HepG2 (cell line): Measurements from ENCODE around the gene SBNO2. TPM values are rescaled to one million over a fixed set of nuclear protein-coding genes. Genes with fewer than 3 reads are reported as not detected.
A peak's percentile ranks its signal among the peaks of the same experiment; 100 is the strongest.

ENCODE experiments used
- AHR ChIP-seq: IDR thresholded peaks from 2 replicates; pipeline ENCODE4 v1.6.1; 2018; ENCODE audit warnings: missing genetic modification reagents, missing compliant biosample characterization
- ARNTL ChIP-seq: sonication (generic); formaldehyde crosslinking; IDR thresholded peaks from 2 replicates; pipeline ENCODE4 v1.4.0; 2020; ENCODE audit warnings: mild to moderate bottlenecking, missing genetic modification reagents
- ATF1 ChIP-seq: IDR thresholded peaks from 2 replicates; pipeline ENCODE4 v1.6.1; 2016; ENCODE audit warnings: mild to moderate bottlenecking, control low read depth
- ETV5 ChIP-seq: IDR thresholded peaks from 2 replicates; pipeline ENCODE4 v1.6.1; 2018; ENCODE audit warnings: missing biosample characterization, missing genetic modification reagents, inconsistent platforms, borderline replicate concordance
- GABPA ChIP-seq, 2 experiments: IDR thresholded peaks; 2 replicates each; pipeline ENCODE4 v1.6.1; 2011 to 2016; ENCODE audit warnings: low read depth in 2 of 2, low read length in 1 of 2, missing biosample characterization in 1 of 2, missing genetic modification characterization in 1 of 2
- GTF3A ChIP-seq: sonication (generic); formaldehyde crosslinking; conservative IDR thresholded peaks from 2 replicates; pipeline ENCODE4 v1.4.0; 2020; ENCODE audit warnings: mild to moderate bottlenecking, missing genetic modification reagents
- TAF15 ChIP-seq: fragments of 200-400 bp; formaldehyde crosslinking; IDR thresholded peaks from one replicate; pipeline ENCODE4 v1.6.1; 2018; ENCODE audit warnings: mild to moderate bottlenecking, low read depth, low read length; ENCODE audit not compliant: poor library complexity, severe bottlenecking
- ZFP41 ChIP-seq: sonication (generic); formaldehyde crosslinking; IDR thresholded peaks from 2 replicates; pipeline ENCODE4 v1.4.0; 2020; ENCODE audit warnings: mild to moderate bottlenecking, missing genetic modification reagents, borderline replicate concordance
- ZKSCAN5 ChIP-seq: sonication (generic); formaldehyde crosslinking; IDR thresholded peaks from 2 replicates; pipeline ENCODE4 v1.5.1; 2020; ENCODE audit warnings: mild to moderate bottlenecking, missing genetic modification reagents
- ZMAT3 ChIP-seq: sonication (generic); formaldehyde crosslinking; conservative IDR thresholded peaks from 2 replicates; pipeline ENCODE4 v1.7.0; 2021; ENCODE audit warnings: missing genetic modification reagents
- ZNF205 ChIP-seq: IDR thresholded peaks from 2 replicates; pipeline ENCODE4 v1.6.1; 2018; ENCODE audit warnings: missing biosample characterization, missing genetic modification reagents
- ZNF232 ChIP-seq: sonication (generic); formaldehyde crosslinking; IDR thresholded peaks from 2 replicates; pipeline ENCODE4 v1.4.0; 2020; ENCODE audit warnings: missing genetic modification reagents, borderline replicate concordance
- ZNF768 ChIP-seq: sonication (generic); formaldehyde crosslinking; IDR thresholded peaks from 2 replicates; pipeline ENCODE4 v1.4.0; 2020; ENCODE audit warnings: missing genetic modification reagents
- ZZZ3 ChIP-seq: sonication (generic); formaldehyde crosslinking; IDR thresholded peaks from 2 replicates; pipeline ENCODE4 v1.4.0; 2020; ENCODE audit warnings: missing genetic modification reagents, mild to moderate bottlenecking, borderline replicate concordance
- polyA plus RNA-seq, 8 experiments: library from polyadenylated mRNA; depleted of rRNA in 3 of 8; stranded (reverse) in 7 of 8; unstranded in 1 of 8; fragments of >200 nt; fragmentation: Illumina TruSeq in 4 of 8; extraction: Trizol in 4 of 8; gene quantifications; 2 replicates each; pipeline versions ENCODE4 v1.2.1 to v1.2.3, GENCODE V29; 2011 to 2016; ENCODE audit warnings: low read depth in 4 of 8, missing spikeins in 1 of 8, mixed read lengths in 1 of 8; ENCODE audit not compliant: insufficient read depth in 1 of 8
- total RNA-seq, 5 experiments: library from RNA; depleted of rRNA; stranded (reverse); fragments of >200 nt; fragmentation: Illumina TruSeq; extraction: Trizol; gene quantifications; 2 replicates each; pipeline ENCODE4 v1.2.3, GENCODE V29; 2016; ENCODE audit warnings: low read depth in 1 of 5
- TF ChIP-seq, protein P1 (sequence below): sonication (generic); formaldehyde crosslinking; IDR thresholded peaks from 2 replicates; pipeline ENCODE4 v1.5.1; 2020; ENCODE audit warnings: mild to moderate bottlenecking, missing genetic modification reagents, moderate library complexity
- TF ChIP-seq, protein P2 (sequence below): sonication (generic); formaldehyde crosslinking; IDR thresholded peaks from 2 replicates; pipeline ENCODE4 v1.4.0; 2020; ENCODE audit warnings: mild to moderate bottlenecking, missing genetic modification reagents, borderline replicate concordance
- TF ChIP-seq, protein P3 (sequence below): sonication (generic); formaldehyde crosslinking; IDR thresholded peaks from 2 replicates; pipeline ENCODE4 v1.5.0; 2020; ENCODE audit warnings: mild to moderate bottlenecking, missing genetic modification reagents, borderline replicate concordance
- TF ChIP-seq, protein P4 (sequence below): sonication (generic); formaldehyde crosslinking; IDR thresholded peaks from 2 replicates; pipeline ENCODE4 v1.5.0; 2020; ENCODE audit warnings: missing genetic modification reagents, mild to moderate bottlenecking, borderline replicate concordance
- TF ChIP-seq, protein P5 (sequence below): sonication (generic); formaldehyde crosslinking; IDR thresholded peaks from 2 replicates; pipeline ENCODE4 v1.4.0; 2020; ENCODE audit warnings: missing genetic modification reagents

Gene SBNO2
- total and polyA plus RNA-seq, 2 of the 13 experiments (the other 11 are each of a cell fraction or from before 2014, with no cell fraction given), result 8.6 to 10.4 TPM

DNA sequence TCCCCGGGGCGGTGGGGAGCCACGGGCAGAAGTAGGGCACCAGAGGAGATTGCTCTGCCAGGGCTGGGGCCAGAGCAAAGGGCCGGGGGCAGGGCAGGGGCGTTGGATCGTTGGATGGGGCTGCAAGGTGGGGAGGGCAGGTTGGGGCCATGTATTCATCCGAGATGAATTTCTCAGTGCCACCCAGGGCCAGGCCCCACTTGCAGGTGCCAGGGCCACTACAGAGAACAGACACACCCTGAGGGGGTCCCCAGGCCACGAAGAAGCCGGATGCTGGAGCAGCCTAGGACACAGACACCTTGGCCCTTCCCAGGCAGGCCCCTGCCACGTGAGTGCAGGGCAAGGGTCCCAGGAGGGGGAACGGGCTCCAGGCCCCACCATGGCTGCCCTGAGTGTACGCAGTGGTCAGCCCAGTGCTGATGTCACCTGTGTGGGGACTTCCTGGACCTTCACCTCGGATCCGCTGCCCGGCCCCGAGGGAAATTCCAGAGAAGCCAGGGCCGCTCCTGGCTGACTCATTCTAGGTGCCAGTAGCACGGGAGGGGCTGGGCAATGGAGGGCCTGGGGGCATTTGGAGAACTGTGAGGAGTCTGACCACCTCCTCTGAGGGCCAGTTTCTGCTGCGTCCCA lies 9.6 kb upstream of the SBNO2 start (continued):
- TF ChIP-seq ZZZ3 (CRISPR knock-in tag) (no peak), ETV5 (CRISPR knock-in tag) (peak; percentile 73; the same call in 1 of the 2 replicates), AHR (CRISPR knock-in tag) (no peak), GABPA (IDR thresholded peaks at IDR 0.05; ENCODE audit: low read depth, low read length) (no peak), GABPA (CRISPR knock-in tag; IDR thresholded peaks at IDR 0.05; ENCODE audit: low read depth) (peak; percentile 28; the same call in 1 of the 2 replicates), GTF3A (no peak), ZNF232 (CRISPR knock-in tag) (no peak), ZMAT3 (peak; percentile 59; the same call in 1 of the 2 replicates), ZKSCAN5 (no peak), ATF1 (CRISPR knock-in tag) (0 out of 2 replicates have a peak, but pooled peaks have one; percentile 22), ZNF768 (CRISPR knock-in tag) (peak; percentile 53; the same call in 1 of the 2 replicates), TAF15 (no peak), ARNTL (CRISPR knock-in tag) (peak; percentile 73), ZNF205 (CRISPR knock-in tag) (0 out of 2 replicates have a peak, but pooled peaks have one; percentile 34), ZFP41 (CRISPR knock-in tag) (no peak)
- TF ChIP-seq, protein P1, sequence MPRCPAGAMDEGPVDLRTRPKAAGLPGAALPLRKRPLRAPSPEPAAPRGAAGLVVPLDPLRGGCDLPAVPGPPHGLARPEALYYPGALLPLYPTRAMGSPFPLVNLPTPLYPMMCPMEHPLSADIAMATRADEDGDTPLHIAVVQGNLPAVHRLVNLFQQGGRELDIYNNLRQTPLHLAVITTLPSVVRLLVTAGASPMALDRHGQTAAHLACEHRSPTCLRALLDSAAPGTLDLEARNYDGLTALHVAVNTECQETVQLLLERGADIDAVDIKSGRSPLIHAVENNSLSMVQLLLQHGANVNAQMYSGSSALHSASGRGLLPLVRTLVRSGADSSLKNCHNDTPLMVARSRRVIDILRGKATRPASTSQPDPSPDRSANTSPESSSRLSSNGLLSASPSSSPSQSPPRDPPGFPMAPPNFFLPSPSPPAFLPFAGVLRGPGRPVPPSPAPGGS (CRISPR knock-in tag), result no peak
- TF ChIP-seq, protein P2, sequence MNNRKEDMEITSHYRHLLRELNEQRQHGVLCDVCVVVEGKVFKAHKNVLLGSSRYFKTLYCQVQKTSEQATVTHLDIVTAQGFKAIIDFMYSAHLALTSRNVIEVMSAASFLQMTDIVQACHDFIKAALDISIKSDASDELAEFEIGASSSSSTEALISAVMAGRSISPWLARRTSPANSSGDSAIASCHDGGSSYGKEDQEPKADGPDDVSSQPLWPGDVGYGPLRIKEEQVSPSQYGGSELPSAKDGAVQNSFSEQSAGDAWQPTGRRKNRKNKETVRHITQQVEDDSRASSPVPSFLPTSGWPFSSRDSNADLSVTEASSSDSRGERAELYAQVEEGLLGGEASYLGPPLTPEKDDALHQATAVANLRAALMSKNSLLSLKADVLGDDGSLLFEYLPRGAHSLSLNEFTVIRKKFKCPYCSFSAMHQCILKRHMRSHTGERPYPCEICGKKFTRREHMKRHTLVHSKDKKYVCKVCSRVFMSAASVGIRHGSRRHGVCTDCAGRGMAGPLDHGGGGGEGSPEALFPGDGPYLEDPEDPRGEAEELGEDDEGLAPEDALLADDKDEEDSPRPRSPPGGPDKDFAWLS, result no peak
- TF ChIP-seq, protein P3, sequence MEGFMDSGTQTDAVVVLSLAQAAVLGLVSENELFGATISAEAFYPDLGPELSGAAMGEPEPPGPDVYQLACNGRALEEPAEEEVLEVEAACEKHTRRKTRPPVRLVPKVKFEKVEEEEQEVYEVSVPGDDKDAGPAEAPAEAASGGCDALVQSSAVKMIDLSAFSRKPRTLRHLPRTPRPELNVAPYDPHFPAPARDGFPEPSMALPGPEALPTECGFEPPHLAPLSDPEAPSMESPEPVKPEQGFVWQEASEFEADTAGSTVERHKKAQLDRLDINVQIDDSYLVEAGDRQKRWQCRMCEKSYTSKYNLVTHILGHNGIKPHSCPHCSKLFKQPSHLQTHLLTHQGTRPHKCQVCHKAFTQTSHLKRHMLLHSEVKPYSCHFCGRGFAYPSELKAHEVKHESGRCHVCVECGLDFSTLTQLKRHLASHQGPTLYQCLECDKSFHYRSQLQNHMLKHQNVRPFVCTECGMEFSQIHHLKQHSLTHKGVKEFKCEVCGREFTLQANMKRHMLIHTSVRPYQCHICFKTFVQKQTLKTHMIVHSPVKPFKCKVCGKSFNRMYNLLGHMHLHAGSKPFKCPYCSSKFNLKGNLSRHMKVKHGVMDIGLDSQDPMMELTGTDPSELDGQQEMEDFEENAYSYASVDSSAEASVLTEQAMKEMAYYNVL (CRISPR knock-in tag), result 0 out of 2 replicates have a peak, but pooled peaks have one; percentile 32
- TF ChIP-seq, protein P4, sequence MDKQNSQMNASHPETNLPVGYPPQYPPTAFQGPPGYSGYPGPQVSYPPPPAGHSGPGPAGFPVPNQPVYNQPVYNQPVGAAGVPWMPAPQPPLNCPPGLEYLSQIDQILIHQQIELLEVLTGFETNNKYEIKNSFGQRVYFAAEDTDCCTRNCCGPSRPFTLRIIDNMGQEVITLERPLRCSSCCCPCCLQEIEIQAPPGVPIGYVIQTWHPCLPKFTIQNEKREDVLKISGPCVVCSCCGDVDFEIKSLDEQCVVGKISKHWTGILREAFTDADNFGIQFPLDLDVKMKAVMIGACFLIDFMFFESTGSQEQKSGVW (CRISPR knock-in tag), result no peak
- TF ChIP-seq, protein P5, sequence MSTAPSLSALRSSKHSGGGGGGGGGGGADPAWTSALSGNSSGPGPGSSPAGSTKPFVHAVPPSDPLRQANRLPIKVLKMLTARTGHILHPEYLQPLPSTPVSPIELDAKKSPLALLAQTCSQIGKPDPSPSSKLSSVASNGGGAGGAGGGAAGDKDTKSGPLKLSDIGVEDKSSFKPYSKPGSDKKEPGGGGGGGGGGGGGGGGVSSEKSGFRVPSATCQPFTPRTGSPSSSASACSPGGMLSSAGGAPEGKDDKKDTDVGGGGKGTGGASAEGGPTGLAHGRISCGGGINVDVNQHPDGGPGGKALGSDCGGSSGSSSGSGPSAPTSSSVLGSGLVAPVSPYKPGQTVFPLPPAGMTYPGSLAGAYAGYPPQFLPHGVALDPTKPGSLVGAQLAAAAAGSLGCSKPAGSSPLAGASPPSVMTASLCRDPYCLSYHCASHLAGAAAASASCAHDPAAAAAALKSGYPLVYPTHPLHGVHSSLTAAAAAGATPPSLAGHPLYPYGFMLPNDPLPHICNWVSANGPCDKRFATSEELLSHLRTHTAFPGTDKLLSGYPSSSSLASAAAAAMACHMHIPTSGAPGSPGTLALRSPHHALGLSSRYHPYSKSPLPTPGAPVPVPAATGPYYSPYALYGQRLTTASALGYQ, result no peak
